Mesenchymal stem cell (in vitro differentiated cells and primary cell): Measurements from ENCODE around the gene C10orf90.

ENCODE experiments used
- DNase-seq: peaks from one replicate; pipeline ENCODE4 v3.0.0-alpha.2; 2013
- H2AFZ ChIP-seq: one replicate; pipeline ENCODE4 v1.6.1; 2013; ENCODE audit warnings: low read depth, mild to moderate bottlenecking, control low read depth, inconsistent platforms, low read length, moderate library complexity
- H2AK5ac ChIP-seq: 2 replicates; pipeline ENCODE4 v1.6.1; 2013; ENCODE audit warnings: low read length, moderate library complexity, mild to moderate bottlenecking, inconsistent platforms; ENCODE audit not compliant: severe bottlenecking
- H2BK120ac ChIP-seq: one replicate; pipeline ENCODE4 v1.6.1; 2013; ENCODE audit warnings: low read depth, mild to moderate bottlenecking, inconsistent platforms, low read length, moderate library complexity
- H2BK12ac ChIP-seq, 2 experiments: one replicate each; pipeline ENCODE4 v1.6.1; 2013; ENCODE audit warnings: inconsistent platforms in 2 of 2, low read length in 2 of 2, mild to moderate bottlenecking in 2 of 2, moderate library complexity in 2 of 2, control low read depth in 1 of 2
- H2BK15ac ChIP-seq: one replicate; pipeline ENCODE4 v1.6.1; 2013; ENCODE audit warnings: mild to moderate bottlenecking, low read depth, inconsistent platforms; ENCODE audit not compliant: poor library complexity, severe bottlenecking
- H2BK5ac ChIP-seq: 2 replicates; pipeline ENCODE4 v1.6.1; 2013; ENCODE audit warnings: low read depth, mild to moderate bottlenecking, low read length, control low read depth, inconsistent platforms; ENCODE audit not compliant: poor library complexity, severe bottlenecking
- H3K14ac ChIP-seq, 2 experiments: one replicate each; pipeline ENCODE4 v1.6.1; 2013; ENCODE audit warnings: inconsistent platforms in 2 of 2, low read length in 2 of 2, control low read depth in 1 of 2, mild to moderate bottlenecking in 1 of 2, moderate library complexity in 1 of 2
- H3K18ac ChIP-seq, 2 experiments: one replicate each; pipeline ENCODE4 v1.6.1; 2013; ENCODE audit warnings: inconsistent platforms in 2 of 2, low read length in 2 of 2, control low read depth in 1 of 2, low read depth in 1 of 2, mild to moderate bottlenecking in 1 of 2
- H3K23ac ChIP-seq, 2 experiments: one replicate each; pipeline ENCODE4 v1.6.1; 2013; ENCODE audit warnings: inconsistent platforms in 2 of 2, low read length in 2 of 2, mild to moderate bottlenecking in 2 of 2, moderate library complexity in 2 of 2, control low read depth in 1 of 2
- H3K27ac ChIP-seq: 2 replicates; pipeline ENCODE4 v1.5.1; 2013; ENCODE audit warnings: mild to moderate bottlenecking, moderate library complexity, low read length, control low read depth, inconsistent platforms; ENCODE audit not compliant: poor library complexity, severe bottlenecking
- H3K27me3 ChIP-seq, 2 experiments: 2 replicates each; pipeline versions ENCODE4 v1.6.1 to v1.7.0; 2013; ENCODE audit warnings: low read length in 2 of 2, mild to moderate bottlenecking in 2 of 2, moderate library complexity in 2 of 2, control low read depth in 1 of 2, inconsistent platforms in 1 of 2; ENCODE audit not compliant: control insufficient read depth in 1 of 2, insufficient read depth in 1 of 2
- H3K36me3 ChIP-seq, 2 experiments: 2 replicates each; pipeline versions ENCODE4 v1.6.1 to v1.7.0; 2013; ENCODE audit warnings: low read length in 2 of 2, control low read depth in 1 of 2, inconsistent platforms in 1 of 2, low read depth in 1 of 2, mild to moderate bottlenecking in 1 of 2; ENCODE audit not compliant: insufficient read depth in 2 of 2, control insufficient read depth in 1 of 2
- H3K4ac ChIP-seq, 2 experiments: one replicate each; pipeline ENCODE4 v1.6.1; 2013; ENCODE audit warnings: inconsistent platforms in 2 of 2, low read length in 2 of 2, mild to moderate bottlenecking in 2 of 2, moderate library complexity in 2 of 2, control low read depth in 1 of 2, low read depth in 1 of 2
- H3K4me1 ChIP-seq: 2 replicates; pipeline ENCODE4 v1.6.1; 2013; ENCODE audit warnings: low read depth, low read length, control low read depth; ENCODE audit not compliant: control insufficient read depth, insufficient read depth
- H3K4me2 ChIP-seq: 2 replicates; pipeline ENCODE4 v1.6.1; 2013; ENCODE audit warnings: low read length, mild to moderate bottlenecking, inconsistent platforms; ENCODE audit not compliant: poor library complexity, severe bottlenecking
- H3K4me3 ChIP-seq, 2 experiments: 2 replicates each; pipeline versions ENCODE4 v1.5.1 to v1.7.0; 2013; ENCODE audit warnings: low read length in 2 of 2, mild to moderate bottlenecking in 2 of 2, control low read depth in 1 of 2, low read depth in 1 of 2; ENCODE audit not compliant: insufficient read depth in 1 of 2
- H3K79me1 ChIP-seq: replicated peaks from 2 replicates; pipeline ENCODE4 v1.6.1; 2013; ENCODE audit warnings: mild to moderate bottlenecking, control low read depth, low read length, inconsistent platforms; ENCODE audit not compliant: poor library complexity, severe bottlenecking
- H3K9ac ChIP-seq: 2 replicates; pipeline ENCODE4 v1.7.0; 2013; ENCODE audit warnings: mild to moderate bottlenecking, low read length, moderate library complexity
- H3K9me3 ChIP-seq: 2 replicates; pipeline ENCODE4 v1.7.0; 2013; ENCODE audit warnings: mild to moderate bottlenecking, low read length; ENCODE audit not compliant: control insufficient read depth
- H4K8ac ChIP-seq: one replicate; pipeline ENCODE4 v1.6.1; 2013; ENCODE audit warnings: inconsistent platforms, mild to moderate bottlenecking, low read length, moderate library complexity
- H4K91ac ChIP-seq: one replicate; pipeline ENCODE4 v1.6.1; 2013; ENCODE audit warnings: mild to moderate bottlenecking, low read length, inconsistent platforms
- WGBS: methylation state at CpG from one replicate; pipeline ENCODE4 v1.1.7; 2013; ENCODE audit warnings: mixed read lengths; 5-methylcytosine and 5-hydroxymethylcytosine counted together

The C10orf90 gene

DNA sequence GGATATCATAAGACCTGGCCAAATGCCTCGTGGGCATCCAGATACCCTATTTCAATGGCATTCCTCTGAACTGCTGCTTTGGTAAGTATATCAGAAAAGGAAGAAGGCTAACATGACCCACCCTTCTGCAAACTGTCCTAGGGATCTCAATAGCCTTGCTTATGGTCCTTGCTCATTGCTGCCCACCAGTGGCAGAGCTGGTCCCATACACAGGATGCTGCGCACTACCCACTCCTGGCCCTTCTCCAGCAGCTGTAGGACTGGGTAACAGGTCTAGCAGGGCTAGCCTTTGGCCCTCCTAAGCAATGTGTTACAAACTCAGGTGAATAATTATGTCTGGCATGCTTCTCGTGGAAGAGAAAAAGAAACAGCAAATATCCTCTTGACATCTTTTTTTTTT lies 72.5 kb downstream of the C10orf90 start:
- Histone ChIP-seq H2AFZ (no peak overlapping the region), H3K23ac (no peak overlapping the region), H3K27ac (no peak overlapping the region), H3K4me1 (no peaks in the 10 kb centered on the region), H2BK15ac (no peak overlapping the region), H3K14ac (no peak overlapping the region), H4K8ac (no peak overlapping the region), H3K27me3 (no peaks in the 10 kb centered on the region), H4K91ac (no peak overlapping the region), H3K4me2 (no peak overlapping the region), H3K36me3 (no peaks in the 10 kb centered on the region), H2BK5ac (no peak overlapping the region), H2AK5ac (no peak overlapping the region), H2BK12ac (no peak overlapping the region), H3K18ac (no peak overlapping the region), H3K9ac (no peak overlapping the region), H2BK120ac (no peak overlapping the region), H3K4me3 (no peak overlapping the region), H3K4ac (no peak overlapping the region), H3K9me3 (no peaks in the 10 kb centered on the region), H3K79me1 (no peaks in the 10 kb centered on the region)
- 55% methylated on average over 3 of the region's 3 CpGs for WGBS
- DNase-seq: peak; percentile 39

DNA sequence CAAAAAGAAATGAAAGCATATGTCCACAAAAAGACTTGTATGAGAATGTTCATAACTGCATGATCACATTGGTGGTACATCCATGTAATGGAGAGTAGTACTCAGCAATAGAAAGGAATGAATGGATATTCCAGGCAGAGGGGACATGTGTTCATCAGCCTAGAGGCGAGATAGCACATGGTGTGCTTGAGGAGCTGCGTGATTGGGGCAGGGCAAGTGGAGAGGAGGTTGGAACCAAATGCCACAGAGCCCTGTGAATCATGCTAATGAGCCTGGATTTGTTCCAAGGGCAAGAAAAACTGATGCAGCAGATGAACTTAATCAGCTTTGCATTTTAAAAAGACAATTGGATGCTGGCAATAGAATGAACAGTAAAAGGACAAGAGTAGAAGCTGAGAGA lies 73.3 kb downstream of the C10orf90 start:
- Histone ChIP-seq H3K27me3 (no peaks in the 10 kb centered on the region), H3K9ac (no peak overlapping the region), H2AFZ (no peak overlapping the region), H4K8ac (no peak overlapping the region), H3K4me3 (no peak overlapping the region), H2BK120ac (no peak overlapping the region), H3K36me3 (no peaks in the 10 kb centered on the region), H2BK15ac (no peak overlapping the region), H3K23ac (no peak overlapping the region), H2BK12ac (no peak overlapping the region), H3K9me3 (no peaks in the 10 kb centered on the region), H3K79me1 (no peaks in the 10 kb centered on the region), H3K4me1 (no peaks in the 10 kb centered on the region), H2AK5ac (no peak overlapping the region), H3K27ac (no peak overlapping the region), H3K14ac (no peak overlapping the region), H3K18ac (no peak overlapping the region), H3K4ac (no peak overlapping the region), H3K4me2 (no peak overlapping the region), H4K91ac (no peak overlapping the region), H2BK5ac (no peak overlapping the region)
- WGBS: 84% methylated on average over 2 of the region's 2 CpGs
- no peak for DNase-seq

DNA sequence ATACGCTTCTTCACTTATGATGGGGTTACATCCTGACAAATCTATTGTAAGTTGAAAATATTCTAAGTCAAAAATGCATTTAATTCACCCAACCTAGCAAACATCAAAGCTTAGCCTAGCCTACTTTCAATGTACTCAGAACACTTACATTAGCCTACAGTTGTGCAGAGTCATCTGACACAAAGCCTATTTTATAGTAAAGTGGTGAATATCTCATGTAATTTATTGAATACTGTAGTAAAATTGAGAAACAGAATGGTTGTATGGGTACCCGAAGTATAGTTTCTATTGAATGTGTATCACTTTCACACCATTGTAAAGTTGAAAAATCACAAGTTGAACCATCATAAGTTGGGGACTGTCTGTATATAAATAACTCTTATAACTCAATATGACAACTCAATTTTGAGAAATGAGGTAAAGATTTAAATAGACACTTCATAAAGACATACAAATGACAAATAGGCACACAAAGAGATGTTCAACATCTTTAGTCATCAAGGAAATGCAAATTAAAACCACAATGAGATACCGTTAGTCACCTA lies 73.9 kb downstream of the C10orf90 start:
- H2BK12ac ChIP-seq: no peak overlapping the region
- H3K36me3 ChIP-seq: no peaks in the 10 kb centered on the region
- no peak overlapping the region for H3K9ac ChIP-seq
- H2BK5ac ChIP-seq: no peak overlapping the region
- 80% methylated on average over 1 of the region's 3 CpGs for WGBS
- H2BK120ac ChIP-seq: no peak overlapping the region
- no peak overlapping the region for H2AFZ ChIP-seq
- DNase-seq: no peak
- no peaks in the 10 kb centered on the region for H3K27me3 ChIP-seq
- H3K9me3 ChIP-seq: no peaks in the 10 kb centered on the region
- H3K27ac ChIP-seq: no peak overlapping the region
- H3K79me1 ChIP-seq: no peaks in the 10 kb centered on the region
- H3K23ac ChIP-seq: no peak overlapping the region
- no peaks in the 10 kb centered on the region for H3K4me1 ChIP-seq
- no peak overlapping the region for H3K4ac ChIP-seq
- H3K4me3 ChIP-seq: no peak overlapping the region
- no peak overlapping the region for H3K4me2 ChIP-seq
- no peak overlapping the region for H3K18ac ChIP-seq
- H4K8ac ChIP-seq: no peak overlapping the region
- no peak overlapping the region for H4K91ac ChIP-seq
- no peak overlapping the region for H2AK5ac ChIP-seq
- H3K14ac ChIP-seq: no peak overlapping the region
- H2BK15ac ChIP-seq: no peak overlapping the region

DNA sequence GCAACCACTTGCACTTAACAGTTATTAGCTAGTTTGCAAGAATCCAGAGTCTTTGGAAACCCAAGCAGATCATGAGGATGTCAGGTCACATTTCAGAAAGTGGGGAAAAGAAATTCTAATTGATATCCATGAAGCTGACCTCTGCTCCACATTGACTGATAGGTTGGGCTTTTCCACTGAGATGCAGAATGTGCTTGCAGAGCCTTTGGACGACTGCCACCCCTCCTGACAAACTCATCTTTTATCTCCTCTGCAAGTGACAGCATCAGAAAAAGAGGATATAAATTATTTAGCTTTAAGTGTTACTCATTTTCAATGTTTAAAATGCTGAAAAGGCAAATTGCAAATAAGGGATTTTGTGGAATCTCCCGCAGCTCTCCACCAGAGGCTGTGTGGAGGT lies 75.3 kb downstream of the C10orf90 start:
- Histone ChIP-seq H2BK5ac (no peak overlapping the region), H2AFZ (no peak overlapping the region), H3K4me3 (no peak overlapping the region), H2BK15ac (no peak overlapping the region), H3K23ac (no peak overlapping the region), H4K91ac (no peak overlapping the region), H3K9ac (no peak overlapping the region), H3K4me2 (no peak overlapping the region), H3K4ac (no peak overlapping the region), H3K18ac (no peak overlapping the region), H3K4me1 (no peaks in the 10 kb centered on the region), H2AK5ac (no peak overlapping the region), H3K27me3 (no peaks in the 10 kb centered on the region), H2BK120ac (no peak overlapping the region), H3K79me1 (no peaks in the 10 kb centered on the region), H3K14ac (no peak overlapping the region), H2BK12ac (no peak overlapping the region), H3K36me3 (no peaks in the 10 kb centered on the region), H3K27ac (no peak overlapping the region), H4K8ac (no peak overlapping the region), H3K9me3 (no peaks in the 10 kb centered on the region)
- 93% methylated on average over 1 of the region's 2 CpGs for WGBS
- DNase-seq: no peak
